ENCODE measurements around the gene LTBP3. TPM values are rescaled to one million over a fixed set of nuclear protein-coding genes. Genes with fewer than 3 reads are reported as not detected.

Gene LTBP3
- total and polyA plus RNA-seq, 9 of the 15 experiments (the other 6 are each of a cell fraction or from before 2014, with no cell fraction given), result 0.06 to 20.5 (median 4.8) TPM

DNA sequence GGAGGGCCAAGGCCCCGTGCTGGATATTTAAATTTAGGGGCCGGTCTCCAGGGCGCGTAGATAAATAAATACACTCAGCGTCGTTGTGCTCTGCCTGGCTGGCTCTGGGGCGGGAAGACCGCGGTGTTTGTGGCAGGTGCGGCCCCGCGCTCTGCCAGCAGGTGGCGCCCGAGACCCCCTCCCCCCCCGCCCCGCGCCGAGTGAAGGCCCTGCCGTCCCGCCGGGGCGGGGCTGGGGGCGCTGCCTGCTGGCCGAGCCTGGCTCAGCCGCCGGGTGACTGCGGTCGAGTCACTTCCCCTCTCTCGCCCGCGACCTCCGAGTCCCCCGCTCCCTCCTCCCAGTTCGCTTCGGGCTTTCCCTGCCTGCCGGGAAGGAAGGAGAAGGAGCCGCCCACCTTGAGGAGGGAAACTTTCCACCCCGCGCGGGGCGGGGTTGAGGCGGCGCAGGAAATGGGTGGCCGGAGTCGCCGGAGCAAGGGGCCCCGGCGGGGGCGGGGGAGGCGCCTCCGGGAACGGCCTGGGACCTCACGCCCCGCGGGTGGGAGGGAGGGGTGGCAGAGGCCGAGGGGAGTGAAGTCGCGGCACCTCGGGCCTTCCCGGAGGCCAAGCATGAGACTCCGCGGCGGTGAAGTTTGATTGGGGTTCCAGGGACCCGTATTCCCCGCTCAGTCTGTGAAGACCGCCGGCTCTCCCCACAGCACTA lies 16.1 kb upstream of the LTBP3 start (continued):
- TF ChIP-seq, protein P1, sequence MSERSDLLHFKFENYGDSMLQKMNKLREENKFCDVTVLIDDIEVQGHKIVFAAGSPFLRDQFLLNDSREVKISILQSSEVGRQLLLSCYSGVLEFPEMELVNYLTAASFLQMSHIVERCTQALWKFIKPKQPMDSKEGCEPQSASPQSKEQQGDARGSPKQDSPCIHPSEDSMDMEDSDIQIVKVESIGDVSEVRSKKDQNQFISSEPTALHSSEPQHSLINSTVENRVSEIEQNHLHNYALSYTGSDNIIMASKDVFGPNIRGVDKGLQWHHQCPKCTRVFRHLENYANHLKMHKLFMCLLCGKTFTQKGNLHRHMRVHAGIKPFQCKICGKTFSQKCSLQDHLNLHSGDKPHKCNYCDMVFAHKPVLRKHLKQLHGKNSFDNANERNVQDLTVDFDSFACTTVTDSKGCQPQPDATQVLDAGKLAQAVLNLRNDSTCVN (CRISPR knock-in tag; IDR thresholded peaks at IDR 0.05), result no peak
- TF ChIP-seq FOXM1 (IDR thresholded peaks at IDR 0.05; ENCODE audit: low read depth), result no peak
- no peak for TF ChIP-seq FOXM1 (CRISPR knock-in tag; IDR thresholded peaks at IDR 0.05; ENCODE audit: low read depth)
- TF ChIP-seq ZFX (CRISPR knock-in tag; IDR thresholded peaks at IDR 0.05), result peak; percentile 46
- TF ChIP-seq ZNF695 (CRISPR knock-in tag; IDR thresholded peaks at IDR 0.05), result no peak
- TF ChIP-seq BRD4 (IDR thresholded peaks at IDR 0.05), result no peak
- TF ChIP-seq PPARD (CRISPR knock-in tag; IDR thresholded peaks at IDR 0.05), result no peak
- TF ChIP-seq, protein P2, sequence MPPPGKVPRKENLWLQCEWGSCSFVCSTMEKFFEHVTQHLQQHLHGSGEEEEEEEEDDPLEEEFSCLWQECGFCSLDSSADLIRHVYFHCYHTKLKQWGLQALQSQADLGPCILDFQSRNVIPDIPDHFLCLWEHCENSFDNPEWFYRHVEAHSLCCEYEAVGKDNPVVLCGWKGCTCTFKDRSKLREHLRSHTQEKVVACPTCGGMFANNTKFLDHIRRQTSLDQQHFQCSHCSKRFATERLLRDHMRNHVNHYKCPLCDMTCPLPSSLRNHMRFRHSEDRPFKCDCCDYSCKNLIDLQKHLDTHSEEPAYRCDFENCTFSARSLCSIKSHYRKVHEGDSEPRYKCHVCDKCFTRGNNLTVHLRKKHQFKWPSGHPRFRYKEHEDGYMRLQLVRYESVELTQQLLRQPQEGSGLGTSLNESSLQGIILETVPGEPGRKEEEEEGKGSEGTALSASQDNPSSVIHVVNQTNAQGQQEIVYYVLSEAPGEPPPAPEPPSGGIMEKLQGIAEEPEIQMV (tag; conservative IDR thresholded peaks at IDR 0.05; ENCODE audit: low read depth), result no peak
- TF ChIP-seq, protein P3, sequence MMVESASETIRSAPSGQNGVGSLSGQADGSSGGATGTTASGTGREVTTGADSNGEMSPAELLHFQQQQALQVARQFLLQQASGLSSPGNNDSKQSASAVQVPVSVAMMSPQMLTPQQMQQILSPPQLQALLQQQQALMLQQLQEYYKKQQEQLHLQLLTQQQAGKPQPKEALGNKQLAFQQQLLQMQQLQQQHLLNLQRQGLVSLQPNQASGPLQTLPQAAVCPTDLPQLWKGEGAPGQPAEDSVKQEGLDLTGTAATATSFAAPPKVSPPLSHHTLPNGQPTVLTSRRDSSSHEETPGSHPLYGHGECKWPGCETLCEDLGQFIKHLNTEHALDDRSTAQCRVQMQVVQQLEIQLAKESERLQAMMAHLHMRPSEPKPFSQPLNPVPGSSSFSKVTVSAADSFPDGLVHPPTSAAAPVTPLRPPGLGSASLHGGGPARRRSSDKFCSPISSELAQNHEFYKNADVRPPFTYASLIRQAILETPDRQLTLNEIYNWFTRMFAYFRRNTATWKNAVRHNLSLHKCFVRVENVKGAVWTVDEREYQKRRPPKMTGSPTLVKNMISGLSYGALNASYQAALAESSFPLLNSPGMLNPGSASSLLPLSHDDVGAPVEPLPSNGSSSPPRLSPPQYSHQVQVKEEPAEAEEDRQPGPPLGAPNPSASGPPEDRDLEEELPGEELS (CRISPR knock-in tag; IDR thresholded peaks at IDR 0.05; ENCODE audit: borderline replicate concordance), result no peak
- TF ChIP-seq, protein P4, sequence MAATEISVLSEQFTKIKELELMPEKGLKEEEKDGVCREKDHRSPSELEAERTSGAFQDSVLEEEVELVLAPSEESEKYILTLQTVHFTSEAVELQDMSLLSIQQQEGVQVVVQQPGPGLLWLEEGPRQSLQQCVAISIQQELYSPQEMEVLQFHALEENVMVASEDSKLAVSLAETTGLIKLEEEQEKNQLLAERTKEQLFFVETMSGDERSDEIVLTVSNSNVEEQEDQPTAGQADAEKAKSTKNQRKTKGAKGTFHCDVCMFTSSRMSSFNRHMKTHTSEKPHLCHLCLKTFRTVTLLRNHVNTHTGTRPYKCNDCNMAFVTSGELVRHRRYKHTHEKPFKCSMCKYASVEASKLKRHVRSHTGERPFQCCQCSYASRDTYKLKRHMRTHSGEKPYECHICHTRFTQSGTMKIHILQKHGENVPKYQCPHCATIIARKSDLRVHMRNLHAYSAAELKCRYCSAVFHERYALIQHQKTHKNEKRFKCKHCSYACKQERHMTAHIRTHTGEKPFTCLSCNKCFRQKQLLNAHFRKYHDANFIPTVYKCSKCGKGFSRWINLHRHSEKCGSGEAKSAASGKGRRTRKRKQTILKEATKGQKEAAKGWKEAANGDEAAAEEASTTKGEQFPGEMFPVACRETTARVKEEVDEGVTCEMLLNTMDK (IDR thresholded peaks at IDR 0.05; ENCODE audit: borderline replicate concordance, insufficient read depth, low read depth, low read length, poor library complexity, severe bottlenecking), result peak; percentile 91
- peak; percentile 58 to 72; a peak in 2 of 4 replicates for TF ChIP-seq SIN3A (IDR thresholded peaks at IDR 0.05; ENCODE audit: borderline replicate concordance in 2 of 2, control insufficient read depth in 1 of 2, low read depth in 2 of 2, low read length in 2 of 2)
- TF ChIP-seq ZNF282 (CRISPR knock-in tag; IDR thresholded peaks at IDR 0.05), result no peak; the same call in 1 of the 2 replicates
- TF ChIP-seq, protein P5, sequence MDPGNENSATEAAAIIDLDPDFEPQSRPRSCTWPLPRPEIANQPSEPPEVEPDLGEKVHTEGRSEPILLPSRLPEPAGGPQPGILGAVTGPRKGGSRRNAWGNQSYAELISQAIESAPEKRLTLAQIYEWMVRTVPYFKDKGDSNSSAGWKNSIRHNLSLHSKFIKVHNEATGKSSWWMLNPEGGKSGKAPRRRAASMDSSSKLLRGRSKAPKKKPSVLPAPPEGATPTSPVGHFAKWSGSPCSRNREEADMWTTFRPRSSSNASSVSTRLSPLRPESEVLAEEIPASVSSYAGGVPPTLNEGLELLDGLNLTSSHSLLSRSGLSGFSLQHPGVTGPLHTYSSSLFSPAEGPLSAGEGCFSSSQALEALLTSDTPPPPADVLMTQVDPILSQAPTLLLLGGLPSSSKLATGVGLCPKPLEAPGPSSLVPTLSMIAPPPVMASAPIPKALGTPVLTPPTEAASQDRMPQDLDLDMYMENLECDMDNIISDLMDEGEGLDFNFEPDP (CRISPR knock-in tag; IDR thresholded peaks at IDR 0.05), result no peak
- peak; percentile 33; the same call in 1 of the 2 replicates for TF ChIP-seq TGIF2 (CRISPR knock-in tag; IDR thresholded peaks at IDR 0.05)
- peak; percentile 56; the same call in 1 of the 2 replicates for TF ChIP-seq MYC (IDR thresholded peaks at IDR 0.05; ENCODE audit: low read depth, low read length)
- no peak for TF ChIP-seq MYC (CRISPR knock-in tag; IDR thresholded peaks at IDR 0.05; ENCODE audit: borderline replicate concordance, low read depth)
- TF ChIP-seq HOXB6 (CRISPR knock-in tag; IDR thresholded peaks at IDR 0.05; ENCODE audit: borderline replicate concordance), result no peak
- no peak for TF ChIP-seq SRSF9 (IDR thresholded peaks at IDR 0.05; ENCODE audit: borderline replicate concordance, low read depth, low read length)
